ENCODE measurements around the gene LAMA5. TPM values are rescaled to one million over a fixed set of nuclear protein-coding genes. Genes with fewer than 3 reads are reported as not detected.

Gene LAMA5
- total and polyA plus RNA-seq, 2 of the 8 experiments (the other 6 are each of a cell fraction or from before 2014, with no cell fraction given) = 34.4 to 225 TPM

- no peak for TF ChIP-seq TBP (IDR thresholded peaks at IDR 0.05; ENCODE audit: low read depth, low read length)
- no peak for TF ChIP-seq SP2 (IDR thresholded peaks at IDR 0.05; ENCODE audit: low read length)
- no peak for TF ChIP-seq POU5F1 (IDR thresholded peaks at IDR 0.05; ENCODE audit: low read depth, low read length)
- TF ChIP-seq NANOG (IDR thresholded peaks at IDR 0.05; ENCODE audit: insufficient read depth, low read depth, low read length, poor library complexity, severe bottlenecking) = no peak
Measured at GRCh38 chr20:62350629-62351422, 16.3 kb downstream of the LAMA5 start (continued).

Data from H1 (cell line).